HG03103 (cell line): ENCODE results near the gene POLR3C.

Source experiments
- ATAC-seq: cut with Tn5 transposase; IDR thresholded peaks from one replicate; pipeline ENCODE4 v1.9.1; 2021; ENCODE audit warnings: low read depth; ENCODE audit not compliant: unreplicated experiment

Gene POLR3C

GRCh38 chr1:145859491-145860023, 35.6 kb downstream of the POLR3C start:
- peak; percentile 61 for ATAC-seq

GRCh38 chr1:145863282-145864018, 39.5 kb downstream of the POLR3C start:
- no peak for ATAC-seq

GRCh38 chr1:145868232-145868631, 44.2 kb downstream of the POLR3C start:
- ATAC-seq = no peak

- ATAC-seq = no peak
Observed at GRCh38 chr1:145871994-145872924, 48.3 kb downstream of the POLR3C start.

GRCh38 chr1:145874646-145875045, 50.6 kb downstream of the POLR3C start:
- no peak for ATAC-seq

GRCh38 chr1:145877923-145878486, 54.0 kb downstream of the POLR3C start:
- ATAC-seq = no peak

GRCh38 chr1:145878724-145879123, 54.7 kb downstream of the POLR3C start:
- ATAC-seq = no peak

GRCh38 chr1:145879775-145880174, 55.8 kb downstream of the POLR3C start:
- no peak for ATAC-seq

GRCh38 chr1:145884675-145885074, 60.7 kb downstream of the POLR3C start:
- ATAC-seq = no peak

GRCh38 chr1:145885738-145886287, 61.8 kb downstream of the POLR3C start, which contains the start of gene ANKRD35:
Gene ANKRD35 (minus strand): TSS chr1:145885866. CDS start chr1:145885758, 108 bp downstream.
- peak; percentile 97 for ATAC-seq

- ATAC-seq = no peak
Observed at GRCh38 chr1:145886390-145886789, 62.4 kb downstream of the POLR3C start.

GRCh38 chr1:145886816-145887215, 62.8 kb downstream of the POLR3C start:
- no peak for ATAC-seq

GRCh38 chr1:145887631-145888030, 63.6 kb downstream of the POLR3C start:
- no peak for ATAC-seq

- ATAC-seq = no peak
Observed at GRCh38 chr1:145889722-145890121, 65.7 kb downstream of the POLR3C start.

GRCh38 chr1:145891143-145891542, 67.1 kb downstream of the POLR3C start:
- ATAC-seq = no peak

GRCh38 chr1:145891587-145892485, 67.8 kb downstream of the POLR3C start:
- ATAC-seq = no peak

GRCh38 chr1:145892486-145893087, 68.6 kb downstream of the POLR3C start:
- ATAC-seq = no peak

- no peak for ATAC-seq
Observed at GRCh38 chr1:145893306-145894055, 69.5 kb downstream of the POLR3C start.
